Ishikawa (cell line): Measurements from ENCODE around the gene UBAC2.

Experiments
- CREB1 ChIP-seq: IDR thresholded peaks from 2 replicates; pipeline ENCODE4 v1.6.1; 2012; ENCODE audit warnings: low read depth
- EGR1 ChIP-seq: IDR thresholded peaks from 2 replicates; pipeline ENCODE4 v1.6.1; 2012
- EP300 ChIP-seq: IDR thresholded peaks from 2 replicates; pipeline ENCODE4 v1.6.1; 2012; ENCODE audit warnings: borderline replicate concordance
- FOXM1 ChIP-seq: IDR thresholded peaks from 2 replicates; pipeline ENCODE4 v1.6.1; 2012; ENCODE audit warnings: low read depth, borderline replicate concordance
- MAX ChIP-seq: IDR thresholded peaks from 2 replicates; pipeline ENCODE4 v1.6.1; 2012
- RAD21 ChIP-seq: IDR thresholded peaks from 2 replicates; pipeline ENCODE4 v1.6.1; 2012; ENCODE audit warnings: low read depth
- REST ChIP-seq: IDR thresholded peaks from 2 replicates; pipeline ENCODE4 v1.6.1; 2012; ENCODE audit warnings: low read depth, mild to moderate bottlenecking
- TAF1 ChIP-seq: IDR thresholded peaks from 2 replicates; pipeline ENCODE4 v1.6.1; 2012; ENCODE audit warnings: low read depth, mild to moderate bottlenecking
- TCF12 ChIP-seq: IDR thresholded peaks from 2 replicates; pipeline ENCODE4 v1.6.1; 2012; ENCODE audit warnings: low read depth
- TEAD4 ChIP-seq: IDR thresholded peaks from 2 replicates; pipeline ENCODE4 v1.6.1; 2012
- YY1 ChIP-seq: IDR thresholded peaks from 2 replicates; pipeline ENCODE4 v1.6.1; 2012; ENCODE audit warnings: low read depth
- ZBTB7A ChIP-seq: IDR thresholded peaks from 2 replicates; pipeline ENCODE4 v1.6.1; 2012; ENCODE audit warnings: low read depth

DNA sequence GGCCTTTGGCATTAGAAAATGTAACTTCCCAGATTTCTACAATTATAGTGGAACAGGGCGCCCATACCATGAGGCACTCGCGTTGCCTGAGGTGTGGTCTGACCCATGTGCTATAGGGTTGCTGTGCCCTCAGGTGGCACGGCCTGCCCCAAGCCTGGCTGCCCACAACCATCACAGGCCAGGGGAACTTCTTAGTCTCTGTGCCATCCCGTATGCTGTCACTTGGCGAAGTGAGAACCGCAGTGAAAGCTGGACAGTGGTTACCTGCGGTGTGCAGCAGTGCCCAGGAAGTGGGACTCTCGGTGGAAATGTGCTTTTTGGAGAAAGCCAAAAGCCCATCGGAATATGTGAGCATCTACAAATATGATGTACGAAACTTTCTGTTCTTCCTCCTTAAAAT is 194.8 kb downstream of the UBAC2 start:
- TF ChIP-seq TCF12: no peak
- TF ChIP-seq EP300: no peak
- no peak for TF ChIP-seq ZBTB7A
- no peak for TF ChIP-seq YY1
- TF ChIP-seq FOXM1: no peak
- no peak for TF ChIP-seq RAD21
- no peak for TF ChIP-seq REST
- no peak for TF ChIP-seq EGR1
- no peak for TF ChIP-seq MAX
- no peak for TF ChIP-seq TAF1
- no peak for TF ChIP-seq CREB1
- TF ChIP-seq TEAD4: no peak
